Measurements from ENCODE around the gene DDIT4. TPM values are rescaled to one million over a fixed set of nuclear protein-coding genes. Genes with fewer than 3 reads are reported as not detected.

The DDIT4 gene
- total and polyA plus RNA-seq, 9 of the 15 experiments (the other 6 are each of a cell fraction or from before 2014, with no cell fraction given), result 8.2 to 675 (median 159) TPM

GRCh38 chr10:72265990-72266865, 7.5 kb upstream of the DDIT4 start (continued):
- no peak for TF ChIP-seq FIP1L1 (IDR thresholded peaks at IDR 0.05; ENCODE audit: low read depth, low read length, poor library complexity, severe bottlenecking)
- TF ChIP-seq NBN (IDR thresholded peaks at IDR 0.05; ENCODE audit: low read depth), result no peak
- TF ChIP-seq NUFIP1 (IDR thresholded peaks at IDR 0.05; ENCODE audit: partially characterized antibody), result no peak
- TF ChIP-seq NKRF (IDR thresholded peaks at IDR 0.05; ENCODE audit: borderline replicate concordance), result peak; percentile 35; the same call in 1 of the 2 replicates
- no peak for TF ChIP-seq HNRNPH1 (optimal IDR thresholded peaks at IDR 0.05; ENCODE audit: low read depth, low read length)
- TF ChIP-seq HDAC2 (IDR thresholded peaks at IDR 0.05), result peak; percentile 94
- TF ChIP-seq ZNF274 (IDR thresholded peaks at IDR 0.05; ENCODE audit: borderline replicate concordance, low read depth, low read length), result no peak
- no peak for TF ChIP-seq FUS (optimal IDR thresholded peaks at IDR 0.05; ENCODE audit: low read depth, low read length)
- TF ChIP-seq, protein P1, sequence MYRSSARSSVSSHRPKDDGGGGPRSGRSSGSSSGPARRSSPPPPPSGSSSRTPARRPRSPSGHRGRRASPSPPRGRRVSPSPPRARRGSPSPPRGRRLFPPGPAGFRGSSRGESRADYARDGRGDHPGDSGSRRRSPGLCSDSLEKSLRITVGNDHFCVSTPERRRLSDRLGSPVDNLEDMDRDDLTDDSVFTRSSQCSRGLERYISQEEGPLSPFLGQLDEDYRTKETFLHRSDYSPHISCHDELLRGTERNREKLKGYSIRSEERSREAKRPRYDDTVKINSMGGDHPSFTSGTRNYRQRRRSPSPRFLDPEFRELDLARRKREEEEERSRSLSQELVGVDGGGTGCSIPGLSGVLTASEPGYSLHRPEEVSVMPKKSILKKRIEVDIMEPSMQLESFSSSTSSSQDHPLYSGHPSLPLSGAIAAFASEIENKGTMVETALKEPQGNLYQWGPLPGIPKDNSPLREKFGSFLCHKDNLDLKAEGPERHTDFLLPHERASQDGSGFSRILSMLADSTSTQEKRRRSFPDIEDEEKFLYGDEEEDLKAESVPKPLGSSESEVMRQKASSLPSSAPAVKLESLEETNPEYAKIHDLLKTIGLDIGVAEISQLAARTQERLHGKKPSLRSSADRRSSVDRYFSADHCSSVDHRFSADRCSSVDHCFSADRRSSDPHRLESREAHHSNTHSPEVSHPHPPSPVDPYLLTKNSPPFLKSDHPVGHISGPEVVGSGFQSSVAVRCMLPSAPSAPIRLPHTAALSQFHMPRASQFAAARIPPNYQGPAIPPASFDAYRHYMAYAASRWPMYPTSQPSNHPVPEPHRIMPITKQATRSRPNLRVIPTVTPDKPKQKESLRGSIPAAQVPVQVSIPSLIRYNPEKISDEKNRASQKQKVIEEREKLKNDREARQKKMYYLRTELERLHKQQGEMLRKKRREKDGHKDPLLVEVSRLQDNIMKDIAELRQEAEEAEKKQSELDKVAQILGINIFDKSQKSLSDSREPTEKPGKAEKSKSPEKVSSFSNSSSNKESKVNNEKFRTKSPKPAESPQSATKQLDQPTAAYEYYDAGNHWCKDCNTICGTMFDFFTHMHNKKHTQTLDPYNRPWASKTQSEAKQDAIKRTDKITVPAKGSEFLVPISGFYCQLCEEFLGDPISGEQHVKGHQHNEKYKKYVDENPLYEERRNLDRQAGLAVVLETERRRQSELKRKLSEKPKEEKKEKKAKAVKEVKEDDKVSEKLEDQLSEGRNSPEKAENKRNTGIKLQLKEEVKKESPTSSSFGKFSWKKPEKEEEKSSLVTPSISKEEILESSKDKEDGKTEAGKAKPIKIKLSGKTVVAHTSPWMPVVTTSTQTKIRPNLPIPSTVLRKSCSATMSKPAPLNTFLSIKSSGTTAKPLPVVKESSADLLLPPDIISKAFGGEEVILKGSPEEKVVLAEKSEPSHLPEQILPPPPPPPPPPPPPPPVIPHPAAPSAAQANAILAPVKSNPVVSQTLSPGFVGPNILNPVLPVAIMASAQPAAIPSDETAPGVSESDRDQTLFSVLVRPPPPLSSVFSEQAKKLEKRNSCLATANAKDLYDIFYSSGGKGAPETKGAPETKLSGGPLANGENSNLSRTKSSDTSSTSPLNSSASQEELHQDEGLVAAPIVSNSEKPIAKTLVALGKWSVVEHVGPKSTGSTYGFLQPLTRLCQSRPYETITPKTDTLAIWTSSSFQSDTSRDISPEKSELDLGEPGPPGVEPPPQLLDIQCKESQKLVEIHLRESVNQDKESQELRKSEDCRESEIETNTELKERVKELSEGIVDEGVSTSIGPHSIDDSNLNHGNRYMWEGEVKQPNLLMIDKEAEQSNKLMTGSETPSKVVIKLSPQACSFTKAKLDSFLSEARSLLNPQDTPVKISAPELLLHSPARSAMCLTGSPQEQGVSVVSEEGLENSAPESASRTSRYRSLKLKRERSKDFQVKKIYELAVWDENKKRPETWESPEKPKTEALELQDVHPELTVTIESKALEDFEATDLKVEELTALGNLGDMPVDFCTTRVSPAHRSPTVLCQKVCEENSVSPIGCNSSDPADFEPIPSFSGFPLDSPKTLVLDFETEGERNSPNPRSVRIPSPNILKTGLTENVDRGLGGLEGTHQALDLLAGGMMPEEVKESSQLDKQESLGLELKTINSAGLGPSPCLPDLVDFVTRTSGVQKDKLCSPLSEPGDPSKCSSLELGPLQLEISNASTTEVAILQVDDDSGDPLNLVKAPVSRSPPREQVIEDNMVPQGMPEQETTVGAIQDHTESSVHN (IDR thresholded peaks at IDR 0.05; ENCODE audit: borderline replicate concordance in 1 of 2, low read depth in 1 of 2), result 0 out of 4 replicates have a peak, but pooled peaks of 1 of the 2 experiments have one; percentile 29
- TF ChIP-seq GTF2A2 (tag; IDR thresholded peaks at IDR 0.05), result no peak
- no peak for TF ChIP-seq ZNF695 (CRISPR knock-in tag; IDR thresholded peaks at IDR 0.05)
- TF ChIP-seq CBX1 (IDR thresholded peaks at IDR 0.05; ENCODE audit: low read depth), result no peak; the same call in 1 of the 2 replicates
- TF ChIP-seq BDP1 (IDR thresholded peaks at IDR 0.05; ENCODE audit: insufficient read depth, insufficient read length), result no peak
- no peak for TF ChIP-seq HNRNPL (IDR thresholded peaks at IDR 0.05; ENCODE audit: low read depth, low read length)
- no peak for TF ChIP-seq MCM2 (IDR thresholded peaks at IDR 0.05; ENCODE audit: low read depth)
- no peak for TF ChIP-seq BMI1 (IDR thresholded peaks at IDR 0.05; ENCODE audit: low read length)
